Head of caudate nucleus (tissue), 42 donors: ENCODE data around the gene WASHC2C.
"Not testable (repeated sequence)": the region's sequence is repeated elsewhere in the genome, so short reads cannot be mapped to it uniquely, and the experiment has no call there.

Experiments
- DNase-seq, 42 donors: peaks; one replicate each; pipeline versions ENCODE4 v3.0.0 to v3.0.0-alpha.2; 2020 to 2021; ENCODE audit warnings: mixed read lengths in 7 of 42
- intact Hi-C: fragments of 100-400 bp; cut with DNase I; formaldehyde crosslinking; loops from one replicate; pipeline ENCODE4 v1.15.0; 2022

Gene WASHC2C

GRCh38 chr10:45756065-45756464, 29.0 kb downstream of the WASHC2C start:
- DNase-seq, intact Hi-C loops: not testable (repeated sequence)

- intact Hi-C loops = not testable (repeated sequence)
These were observed 30.8 kb downstream of the WASHC2C start for GRCh38 chr10:45757661-45758396.

GRCh38 chr10:45761622-45762021, 34.6 kb downstream of the WASHC2C start:
- DNase-seq, intact Hi-C loops: not testable (repeated sequence)

More at GRCh38 chr10:45757661-45758396, 30.8 kb downstream of the WASHC2C start:
- peak in 1 of 42 donors; percentile 37 for DNase-seq

- intact Hi-C loops = not testable (repeated sequence)
These were observed 36.0 kb downstream of the WASHC2C start for GRCh38 chr10:45763037-45763436.

GRCh38 chr10:45768334-45768733, 41.3 kb downstream of the WASHC2C start:
- DNase-seq = peak in 4 of 42 donors; percentile 10 to 37 (median 24)
- intact Hi-C loops = not testable (repeated sequence)

More at GRCh38 chr10:45763037-45763436, 36.0 kb downstream of the WASHC2C start:
- not testable (repeated sequence) for DNase-seq

GRCh38 chr10:45771757-45772461, 44.8 kb downstream of the WASHC2C start:
- intact Hi-C loops = not testable (repeated sequence)

GRCh38 chr10:45786217-45786616, 59.2 kb downstream of the WASHC2C start:
- DNase-seq, intact Hi-C loops: not testable (repeated sequence)

More at GRCh38 chr10:45771757-45772461, 44.8 kb downstream of the WASHC2C start:
- not testable (repeated sequence) for DNase-seq

- intact Hi-C loops, DNase-seq: not testable (repeated sequence)
These were observed 60.2 kb downstream of the WASHC2C start for GRCh38 chr10:45787212-45787741.

GRCh38 chr10:45789991-45790390, 62.9 kb downstream of the WASHC2C start:
- DNase-seq, intact Hi-C loops: not testable (repeated sequence)

GRCh38 chr10:45790694-45791426, 63.8 kb downstream of the WASHC2C start:
- intact Hi-C loops, DNase-seq: not testable (repeated sequence)

- intact Hi-C loops, DNase-seq: not testable (repeated sequence)
These were observed 67.7 kb downstream of the WASHC2C start for GRCh38 chr10:45794761-45795160.

- DNase-seq, intact Hi-C loops: not testable (repeated sequence)
These were observed 76.3 kb downstream of the WASHC2C start for GRCh38 chr10:45803060-45804010.

GRCh38 chr10:45804996-45805395, 77.9 kb downstream of the WASHC2C start:
- DNase-seq, intact Hi-C loops: not testable (repeated sequence)

- intact Hi-C loops = no loop called here
- no peak for DNase-seq
These were observed 82.8 kb downstream of the WASHC2C start for GRCh38 chr10:45809837-45810236.

GRCh38 chr10:45811075-45811474, 84.0 kb downstream of the WASHC2C start:
- no peak for DNase-seq
- intact Hi-C loops = no loop called here

GRCh38 chr10:45812959-45813358, 85.9 kb downstream of the WASHC2C start:
- intact Hi-C loops, DNase-seq: not testable (repeated sequence)

GRCh38 chr10:45814146-45814545, 87.1 kb downstream of the WASHC2C start:
- DNase-seq, intact Hi-C loops: not testable (repeated sequence)
